HG02798 (cell line): ENCODE data around the gene PGBD5.

ENCODE experiments used
- ATAC-seq: cut with Tn5 transposase; IDR thresholded peaks from one replicate; pipeline ENCODE4 v1.9.1; 2021; ENCODE audit warnings: mild to moderate bottlenecking; ENCODE audit not compliant: unreplicated experiment, poor library complexity

Gene PGBD5

GRCh38 chr1:230400007-230400344, 26.2 kb downstream of the PGBD5 start:
- no peak for ATAC-seq

GRCh38 chr1:230399321-230400006, 26.7 kb downstream of the PGBD5 start:
- ATAC-seq: no peak

GRCh38 chr1:230398856-230399255, 27.3 kb downstream of the PGBD5 start:
- ATAC-seq: no peak

GRCh38 chr1:230396966-230397365, 29.2 kb downstream of the PGBD5 start:
- no peak for ATAC-seq

GRCh38 chr1:230395932-230396331, 30.2 kb downstream of the PGBD5 start:
- ATAC-seq: no peak

- no peak for ATAC-seq
Measured at GRCh38 chr1:230394741-230395140, 31.4 kb downstream of the PGBD5 start.

- no peak for ATAC-seq
Measured at GRCh38 chr1:230394134-230394533, 32.0 kb downstream of the PGBD5 start.

GRCh38 chr1:230393722-230394121, 32.4 kb downstream of the PGBD5 start:
- ATAC-seq: no peak

GRCh38 chr1:230392920-230393521, 33.1 kb downstream of the PGBD5 start:
- ATAC-seq: no peak

- ATAC-seq: no peak
Measured at GRCh38 chr1:230392536-230392909, 33.6 kb downstream of the PGBD5 start.

GRCh38 chr1:230391776-230392535, 34.2 kb downstream of the PGBD5 start:
- ATAC-seq: no peak

GRCh38 chr1:230390371-230390770, 35.8 kb downstream of the PGBD5 start:
- ATAC-seq: no peak

- ATAC-seq: no peak
Measured at GRCh38 chr1:230387876-230388275, 38.3 kb downstream of the PGBD5 start.

GRCh38 chr1:230387296-230387695, 38.8 kb downstream of the PGBD5 start:
- no peak for ATAC-seq

GRCh38 chr1:230386637-230387262, 39.4 kb downstream of the PGBD5 start:
- no peak for ATAC-seq

GRCh38 chr1:230385930-230386329, 40.2 kb downstream of the PGBD5 start:
- no peak for ATAC-seq

- ATAC-seq: no peak
Measured at GRCh38 chr1:230385158-230385450, 41.0 kb downstream of the PGBD5 start.

- no peak for ATAC-seq
Measured at GRCh38 chr1:230384380-230385157, 41.6 kb downstream of the PGBD5 start.

- no peak for ATAC-seq
Measured at GRCh38 chr1:230383425-230383824, 42.7 kb downstream of the PGBD5 start.

- no peak for ATAC-seq
Measured at GRCh38 chr1:230382001-230382491, 44.1 kb downstream of the PGBD5 start.
